IPS-18c (cell line): Measurements from ENCODE around the gene PRUNE1.

Source experiments
- H3K4me3 ChIP-seq: 2 replicates; pipeline ENCODE4 v1.7.0; 2013; ENCODE audit warnings: low read depth, mild to moderate bottlenecking, low read length, moderate library complexity; ENCODE audit not compliant: insufficient read depth
- H3K9me3 ChIP-seq: one replicate; pipeline ENCODE4 v1.6.1; 2013; ENCODE audit warnings: mild to moderate bottlenecking, low read length, moderate library complexity; ENCODE audit not compliant: control insufficient read depth, insufficient read depth

The PRUNE1 gene

DNA sequence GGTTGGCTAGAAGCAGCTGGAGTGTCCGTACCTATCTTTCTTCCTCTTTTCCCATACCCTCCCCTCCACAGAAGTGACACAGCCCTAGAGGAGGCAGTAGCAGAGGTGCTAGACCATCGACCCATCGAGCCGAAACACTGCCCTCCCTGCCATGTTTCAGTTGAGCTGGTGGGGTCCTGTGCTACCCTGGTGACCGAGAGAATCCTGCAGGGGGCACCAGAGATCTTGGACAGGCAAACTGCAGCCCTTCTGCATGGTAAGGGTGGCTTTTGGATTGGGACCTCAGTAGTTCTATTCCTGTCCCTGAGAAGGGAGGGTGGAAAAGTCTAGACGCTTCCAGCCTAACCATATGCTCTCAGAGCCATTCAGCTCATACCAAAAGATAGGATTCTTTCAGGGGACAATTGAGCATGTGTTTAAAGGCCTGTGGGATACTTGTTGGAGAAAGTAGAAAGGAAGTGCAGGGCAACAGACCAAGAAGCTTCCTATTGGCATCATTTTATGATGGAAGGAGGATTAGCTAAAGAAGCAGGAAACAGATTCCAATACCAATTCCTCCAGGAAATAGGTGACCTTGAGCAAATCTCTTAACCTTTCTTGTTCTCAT, 16.4 kb downstream of the PRUNE1 start:
- Histone ChIP-seq H3K4me3 (no peak overlapping the region), H3K9me3 (no peaks in the 10 kb centered on the region)

DNA sequence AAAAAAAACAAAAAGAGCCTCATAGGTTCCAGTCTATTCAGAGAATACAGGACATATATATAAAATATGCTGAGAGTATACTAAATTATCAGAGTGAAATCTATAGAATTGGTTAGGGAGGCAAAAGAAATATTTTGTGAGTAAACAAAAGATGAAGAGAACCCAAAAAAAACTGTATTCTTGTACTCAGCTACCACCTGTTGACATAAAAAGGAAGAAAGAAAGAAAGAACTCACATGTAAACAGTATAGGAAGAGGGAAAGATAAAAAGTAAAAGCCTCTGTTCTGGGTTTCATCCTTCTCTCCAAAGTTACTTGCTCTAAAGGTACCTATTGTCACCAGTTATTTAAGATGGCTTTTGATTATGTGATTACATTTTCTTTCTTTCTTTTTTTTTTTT, 18.2 kb downstream of the PRUNE1 start:
- Histone ChIP-seq H3K9me3 (no peaks in the 10 kb centered on the region), H3K4me3 (no peak overlapping the region)

DNA sequence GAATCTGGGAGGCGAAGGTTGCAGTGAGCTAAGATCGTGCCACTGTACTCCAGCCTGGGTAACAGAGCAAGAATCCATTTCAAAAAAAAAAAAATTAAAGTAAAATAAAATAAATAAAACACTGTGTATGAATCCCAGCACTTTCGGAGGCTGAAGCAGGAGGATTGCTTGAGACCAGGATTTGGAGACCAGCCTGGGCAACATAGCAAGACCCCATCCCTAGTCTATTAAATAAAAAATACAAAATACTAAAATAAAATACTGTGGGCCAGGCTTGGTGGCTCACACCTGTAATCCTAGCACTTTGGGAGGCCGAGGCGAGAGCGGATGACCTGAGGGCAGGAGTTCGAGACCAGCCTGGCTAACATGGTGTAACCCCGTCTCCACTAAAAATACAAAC, 23.9 kb downstream of the PRUNE1 start:
- H3K4me3 ChIP-seq = no peak overlapping the region

DNA sequence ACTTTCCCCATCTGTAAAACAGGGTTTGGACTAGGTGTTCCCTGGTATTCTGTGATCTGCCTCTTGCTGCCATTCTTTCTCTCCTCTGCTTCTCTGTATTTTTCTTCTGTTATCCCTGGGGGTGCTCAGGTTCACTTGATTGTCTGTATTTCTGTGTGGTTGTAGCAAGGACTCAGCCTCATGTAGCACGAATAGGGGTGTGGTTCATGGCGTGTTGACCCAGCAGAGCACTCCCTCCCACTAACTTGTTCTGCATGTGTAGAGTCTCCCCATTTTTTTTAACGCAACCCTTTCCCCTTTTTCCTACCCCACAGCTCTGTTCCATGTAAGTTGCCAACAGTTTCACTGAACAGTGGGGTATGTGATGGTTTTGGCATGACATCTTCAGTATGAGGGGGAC, 26.9 kb downstream of the PRUNE1 start:
- H3K9me3 ChIP-seq = no peaks in the 10 kb centered on the region

More for the DNA sequence above, 23.9 kb downstream of the PRUNE1 start:
- H3K9me3 ChIP-seq = no peaks in the 10 kb centered on the region

DNA sequence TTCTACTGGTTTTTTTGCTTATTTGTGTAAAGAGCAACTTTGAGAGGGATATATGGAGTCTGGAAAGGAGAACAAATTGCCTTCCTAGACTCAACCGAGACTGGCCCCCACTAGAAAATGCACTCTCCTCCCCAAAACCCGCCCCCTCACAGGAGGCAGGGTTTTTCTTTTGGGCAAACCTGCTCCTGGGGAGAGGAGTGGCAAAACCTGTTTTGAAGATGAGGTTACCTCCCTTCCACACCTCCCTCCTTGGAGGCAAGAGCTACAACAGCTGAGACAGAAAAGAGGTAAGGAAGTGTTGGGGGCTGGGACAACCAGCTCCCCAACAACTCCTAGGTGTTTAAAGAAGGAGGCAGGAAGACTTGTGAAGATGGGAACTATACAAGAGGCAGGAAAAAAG, 28.1 kb downstream of the PRUNE1 start, which contains the start of gene BNIPL:
Gene BNIPL, plus strand, starts transcription at position 231 of the 400 bp plus-strand sequence. Its CDS starts 140 bp downstream, at position 371.
- no peaks in the 10 kb centered on the region for H3K9me3 ChIP-seq
- H3K4me3 ChIP-seq = no peak within 1 kb of the TSS

More for the DNA sequence above, 26.9 kb downstream of the PRUNE1 start:
- no peak overlapping the region for H3K4me3 ChIP-seq

DNA sequence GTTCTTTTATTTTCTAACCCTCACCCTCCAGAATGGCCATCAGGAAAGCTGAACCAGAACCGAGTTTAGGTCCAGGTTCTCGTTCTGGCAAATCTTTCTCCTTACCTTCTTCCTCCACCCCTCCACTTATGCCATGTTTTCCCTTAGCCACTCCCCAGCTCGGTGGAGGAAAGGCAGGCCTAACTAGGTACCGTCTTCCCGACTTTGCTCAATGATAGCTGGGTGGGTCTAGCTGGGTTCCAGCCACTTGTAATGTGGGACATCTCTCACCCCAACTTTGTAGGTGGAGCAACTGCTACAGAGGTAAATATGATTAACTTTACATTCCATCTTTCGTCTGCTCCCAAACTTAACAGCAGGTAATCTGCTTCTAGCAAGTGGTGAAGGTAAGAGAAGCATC, 28.8 kb downstream of the PRUNE1 start:
- no peaks in the 10 kb centered on the region for H3K9me3 ChIP-seq
- no peak overlapping the region for H3K4me3 ChIP-seq

DNA sequence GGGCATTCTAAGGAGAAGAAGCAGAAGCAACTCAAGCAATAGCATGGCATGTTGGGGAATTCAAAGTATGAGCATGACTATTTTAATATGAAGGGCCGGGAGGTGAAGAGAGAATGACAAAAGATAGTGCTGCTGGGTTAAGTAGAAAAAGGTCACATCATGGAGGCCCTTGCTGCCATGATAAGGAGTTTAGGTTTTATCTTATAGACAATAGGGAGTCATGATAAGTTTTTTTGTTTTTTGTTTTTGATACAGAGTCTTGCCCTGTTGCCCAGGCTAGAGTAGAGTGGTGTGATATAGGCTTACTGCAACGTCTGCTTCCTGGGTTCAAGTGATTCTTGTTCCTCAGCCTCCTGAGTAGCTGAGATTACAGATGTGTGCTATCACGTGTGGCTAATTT, 31.3 kb downstream of the PRUNE1 start:
- H3K9me3 ChIP-seq = no peaks in the 10 kb centered on the region
- H3K4me3 ChIP-seq = no peak overlapping the region

DNA sequence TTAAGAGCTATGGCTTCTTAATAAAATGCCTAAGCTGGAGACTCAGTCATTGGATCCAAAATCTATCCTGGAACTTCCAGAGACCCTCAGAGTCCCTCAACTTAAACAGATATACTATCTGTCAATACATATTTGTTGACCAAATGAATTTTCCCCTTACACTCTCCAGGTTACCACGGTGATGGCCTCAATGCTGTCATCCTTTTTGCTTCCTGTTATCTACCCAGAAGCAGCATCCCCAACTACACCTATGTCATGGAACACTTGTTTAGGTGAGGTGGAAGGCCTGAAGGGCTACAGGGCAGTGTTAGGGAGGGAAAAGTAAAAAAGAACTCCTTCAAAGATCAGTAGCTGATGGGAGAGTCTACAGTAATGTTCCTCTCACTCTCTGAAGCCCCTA, 34.9 kb downstream of the PRUNE1 start:
- no peaks in the 10 kb centered on the region for H3K9me3 ChIP-seq
- no peak overlapping the region for H3K4me3 ChIP-seq

DNA sequence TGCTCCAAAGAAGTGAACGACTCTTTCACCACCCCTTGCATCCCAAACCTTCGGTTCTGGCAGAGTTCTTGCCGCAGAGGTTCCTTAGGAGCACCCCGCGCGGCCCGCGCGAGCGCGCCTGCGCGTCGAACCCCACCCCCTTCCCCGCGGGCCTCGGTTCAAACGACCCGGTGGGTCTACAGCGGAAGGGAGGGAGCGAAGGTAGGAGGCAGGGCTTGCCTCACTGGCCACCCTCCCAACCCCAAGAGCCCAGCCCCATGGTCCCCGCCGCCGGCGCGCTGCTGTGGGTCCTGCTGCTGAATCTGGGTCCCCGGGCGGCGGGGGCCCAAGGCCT, 39.3 kb downstream of the PRUNE1 start, which contains the start of gene C1orf56:
Gene C1orf56, plus strand, starts transcription at position 161 of the 334 bp plus-strand sequence. Its CDS starts 97 bp downstream, at position 258.
- Histone ChIP-seq H3K4me3 (peak within 1 kb of the TSS; percentile 87), H3K9me3 (no peaks in the 10 kb centered on the region)

DNA sequence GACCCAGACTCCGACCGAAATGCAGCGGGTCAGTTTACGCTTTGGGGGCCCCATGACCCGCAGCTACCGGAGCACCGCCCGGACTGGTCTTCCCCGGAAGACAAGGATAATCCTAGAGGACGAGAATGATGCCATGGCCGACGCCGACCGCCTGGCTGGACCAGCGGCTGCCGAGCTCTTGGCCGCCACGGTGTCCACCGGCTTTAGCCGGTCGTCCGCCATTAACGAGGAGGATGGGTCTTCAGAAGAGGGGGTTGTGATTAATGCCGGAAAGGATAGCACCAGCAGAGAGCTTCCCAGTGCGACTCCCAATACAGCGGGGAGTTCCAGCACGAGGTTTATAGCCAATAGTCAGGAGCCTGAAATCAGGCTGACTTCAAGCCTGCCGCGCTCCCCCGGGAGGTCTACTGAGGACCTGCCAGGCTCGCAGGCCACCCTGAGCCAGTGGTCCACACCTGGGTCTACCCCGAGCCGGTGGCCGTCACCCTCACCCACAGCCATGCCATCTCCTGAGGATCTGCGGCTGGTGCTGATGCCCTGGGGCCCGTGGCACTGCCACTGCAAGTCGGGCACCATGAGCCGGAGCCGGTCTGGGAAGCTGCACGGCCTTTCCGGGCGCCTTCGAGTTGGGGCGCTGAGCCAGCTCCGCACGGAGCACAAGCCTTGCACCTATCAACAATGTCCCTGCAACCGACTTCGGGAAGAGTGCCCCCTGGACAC, 39.8 kb downstream of the PRUNE1 start:
- Histone ChIP-seq H3K9me3 (no peaks in the 10 kb centered on the region), H3K4me3 (peak overlapping the region; percentile 87)

DNA sequence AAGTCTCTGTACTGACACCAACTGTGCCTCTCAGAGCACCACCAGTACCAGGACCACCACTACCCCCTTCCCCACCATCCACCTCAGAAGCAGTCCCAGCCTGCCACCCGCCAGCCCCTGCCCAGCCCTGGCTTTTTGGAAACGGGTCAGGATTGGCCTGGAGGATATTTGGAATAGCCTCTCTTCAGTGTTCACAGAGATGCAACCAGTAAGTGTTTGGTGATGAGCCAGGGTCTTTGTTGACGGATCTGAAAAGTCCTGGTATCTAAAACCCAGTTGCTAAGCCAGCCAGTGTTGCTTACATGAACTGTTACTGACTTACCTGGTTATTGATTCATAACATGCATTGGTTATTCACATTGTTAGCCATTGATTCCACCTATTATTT, 40.4 kb downstream of the PRUNE1 start:
- H3K4me3 ChIP-seq = peak overlapping the region; percentile 87; the same call in 1 of the 2 replicates
- H3K9me3 ChIP-seq = no peaks in the 10 kb centered on the region

DNA sequence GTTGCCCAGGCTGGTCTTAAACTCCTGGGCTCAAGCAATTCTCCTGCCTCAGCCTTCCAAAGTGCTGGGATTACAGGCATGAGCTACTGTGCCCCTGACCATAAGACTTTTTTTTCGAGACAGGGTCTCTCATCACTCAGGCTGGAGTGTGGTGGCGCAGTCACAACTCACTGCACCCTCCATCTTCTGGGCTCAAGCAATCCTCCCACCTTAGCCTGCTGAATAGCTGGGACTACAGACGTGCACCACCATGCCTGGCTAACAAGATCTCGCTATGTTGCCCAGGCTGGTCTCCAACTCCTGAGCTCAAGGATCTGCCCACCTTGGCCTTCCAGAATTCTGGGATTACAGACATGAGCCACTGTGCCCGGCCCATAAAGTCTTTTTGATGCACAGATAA, 41.2 kb downstream of the PRUNE1 start:
- no peaks in the 10 kb centered on the region for H3K9me3 ChIP-seq
- H3K4me3 ChIP-seq = no peak overlapping the region

DNA sequence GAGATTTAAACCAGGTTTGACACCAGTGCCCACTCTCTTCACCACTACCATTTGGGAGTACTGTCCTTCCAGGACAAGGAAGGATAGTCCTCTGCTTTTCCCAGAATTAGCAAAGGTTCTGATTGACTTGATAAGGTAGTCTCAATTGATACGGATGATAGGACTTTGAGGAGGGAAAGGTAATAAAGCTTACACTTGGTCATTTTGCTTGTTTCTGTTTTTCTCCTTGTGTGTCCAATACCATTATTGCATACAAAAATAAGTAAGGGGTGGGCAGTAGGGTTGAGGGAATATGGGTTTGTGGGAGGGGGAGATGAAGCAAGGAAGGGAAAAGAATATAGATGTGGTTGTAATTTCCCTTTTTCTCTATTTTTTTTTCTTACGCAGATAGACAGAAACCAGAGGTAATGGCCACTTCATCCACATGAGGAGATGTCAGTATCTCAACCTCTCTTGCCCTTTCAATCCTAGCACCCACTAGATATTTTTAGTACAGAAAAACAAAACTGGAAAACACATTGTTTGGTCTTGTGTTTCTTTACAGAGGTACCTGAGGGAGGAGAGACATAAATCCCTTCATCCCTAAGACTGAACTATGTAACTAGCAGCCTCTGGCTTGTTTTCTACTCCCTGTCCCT, 41.9 kb downstream of the PRUNE1 start:
- H3K9me3 ChIP-seq = no peaks in the 10 kb centered on the region
- H3K4me3 ChIP-seq = no peak overlapping the region

DNA sequence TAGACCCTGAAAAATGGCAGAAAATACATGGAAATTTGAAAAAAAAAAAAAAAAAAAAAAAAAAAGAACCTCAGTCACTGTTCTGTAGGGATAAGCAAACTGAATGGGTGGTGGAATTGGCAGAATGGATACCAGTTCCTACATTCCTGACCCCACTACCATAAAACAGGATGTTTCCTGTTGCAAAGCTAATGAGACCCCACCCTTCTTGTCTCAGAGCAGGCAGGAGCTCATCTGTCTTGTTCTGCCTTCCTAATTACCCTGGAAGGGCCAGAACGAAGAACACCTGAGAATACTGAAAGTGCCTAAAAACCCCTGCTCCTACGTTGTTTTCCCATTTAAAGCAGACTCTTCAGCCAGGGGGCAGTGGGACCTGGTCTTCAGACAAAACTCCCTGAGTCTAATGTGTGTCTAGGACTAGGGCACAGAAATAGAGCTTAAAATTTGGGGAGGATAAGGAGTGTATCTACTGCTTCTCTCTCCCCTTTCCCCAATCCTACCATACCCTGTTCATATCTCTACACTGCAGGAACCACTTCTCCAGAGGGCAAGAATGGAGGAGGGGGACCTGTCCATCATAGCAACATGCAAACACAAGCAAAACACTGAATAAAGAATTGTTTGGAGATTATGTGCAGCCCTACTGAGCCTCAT, 43.2 kb downstream of the PRUNE1 start:
- Histone ChIP-seq H3K4me3 (no peak overlapping the region), H3K9me3 (no peaks in the 10 kb centered on the region)

DNA sequence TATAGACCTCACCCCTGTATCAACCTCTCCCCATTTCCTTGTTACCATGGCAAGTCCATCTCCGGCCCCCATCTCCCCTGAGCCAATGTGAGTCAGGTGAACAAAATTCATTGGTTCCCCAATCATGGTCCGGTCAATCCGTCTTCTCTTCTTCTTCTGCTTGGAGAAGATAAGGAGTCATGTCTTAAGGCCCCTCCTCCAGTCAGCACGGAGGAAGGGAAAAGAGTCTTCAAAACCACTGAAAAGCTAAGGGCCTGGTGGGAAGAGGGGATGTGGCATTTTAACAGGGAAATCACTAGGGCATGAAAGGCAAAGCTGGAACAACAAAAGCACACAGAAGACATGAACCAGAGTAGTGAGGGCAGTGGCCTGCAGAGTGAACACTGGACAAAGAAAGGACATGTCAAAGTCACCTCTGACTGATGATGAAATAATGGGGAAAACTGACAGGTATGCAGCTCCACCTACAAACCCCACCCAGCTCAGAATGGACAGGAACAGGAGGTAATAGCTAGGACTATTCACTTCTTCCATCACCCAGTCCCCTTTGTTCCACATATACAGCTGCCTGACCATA, 46.8 kb downstream of the PRUNE1 start:
- no peaks in the 10 kb centered on the region for H3K9me3 ChIP-seq
- no peak overlapping the region for H3K4me3 ChIP-seq

DNA sequence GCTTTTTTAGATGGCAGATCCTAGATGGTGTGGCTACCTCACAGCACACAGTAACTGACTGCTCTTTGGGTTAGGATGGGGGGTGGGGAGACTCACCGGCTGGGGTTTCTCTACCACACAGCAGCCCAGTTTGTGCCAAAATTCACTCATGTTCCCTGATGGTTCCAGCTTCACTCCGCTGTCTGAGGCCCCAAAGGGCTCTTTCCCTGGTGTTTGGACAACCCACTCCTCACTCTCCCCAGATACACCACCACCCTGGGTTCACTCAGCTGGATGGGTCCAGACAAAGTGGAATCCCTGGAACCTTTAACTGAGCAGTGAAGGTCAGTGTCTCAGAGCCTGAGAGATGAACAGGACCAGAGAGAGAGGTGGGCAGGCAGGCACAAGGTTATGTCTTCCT, 47.3 kb downstream of the PRUNE1 start:
- Histone ChIP-seq H3K9me3 (no peaks in the 10 kb centered on the region), H3K4me3 (no peak overlapping the region)

DNA sequence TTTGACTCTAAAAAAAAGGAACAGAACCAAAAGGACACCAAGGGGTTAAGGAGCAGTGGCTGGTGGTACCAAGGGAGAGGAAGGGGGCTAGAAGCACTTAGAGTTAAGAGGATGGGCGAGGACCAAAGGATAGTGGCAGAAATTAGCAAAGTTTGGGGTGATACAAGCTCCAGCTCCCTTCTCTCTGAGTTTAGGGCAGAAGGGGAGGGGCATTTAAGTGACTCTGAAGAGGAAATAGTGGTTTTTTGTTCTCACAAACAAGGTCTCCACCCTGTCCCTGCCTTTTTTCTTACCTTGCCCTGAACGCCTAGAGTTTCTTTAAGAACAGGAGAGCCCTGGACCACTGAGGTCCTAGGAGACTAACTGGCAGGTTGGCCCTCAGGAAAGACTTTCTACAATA, 47.9 kb downstream of the PRUNE1 start:
- no peaks in the 10 kb centered on the region for H3K9me3 ChIP-seq
- H3K4me3 ChIP-seq = no peak overlapping the region
